Tibial nerve (tissue), 4 donors: ENCODE results near the gene TMEM132C. TPM values are rescaled to one million over a fixed set of nuclear protein-coding genes. Genes with fewer than 3 reads are reported as not detected.

Source experiments
- DNase-seq, 2 donors: peaks; one replicate each; pipeline ENCODE4 v3.0.0-alpha.2; 2019; ENCODE audit warnings: low spot score in 2 of 2
- H3K27ac ChIP-seq, 4 donors: fragments of 200-600 bp; sonication (generic) in 3 of 4; one replicate each; pipeline ENCODE4 v1.5.1; 2017 to 2019; ENCODE audit warnings: mild to moderate bottlenecking in 1 of 4
- H3K27me3 ChIP-seq, 2 donors: fragments of 200-600 bp; sonication (generic) in 1 of 2; one replicate each; pipeline versions ENCODE4 v1.5.1 to v1.6.0; 2017 to 2019
- H3K36me3 ChIP-seq, 3 donors: fragments of 200-600 bp; sonication (generic); one replicate each; pipeline ENCODE4 v1.5.1; 2018 to 2019
- H3K4me1 ChIP-seq, 4 donors: fragments of 200-600 bp; sonication (generic) in 3 of 4; one replicate each; pipeline ENCODE4 v1.5.1; 2017 to 2019
- H3K4me3 ChIP-seq, 4 donors: fragments of 200-600 bp; sonication (generic) in 3 of 4; one replicate each; pipeline ENCODE4 v1.5.1; 2017 to 2019; ENCODE audit warnings: mild to moderate bottlenecking in 1 of 4, moderate library complexity in 1 of 4
- H3K9me3 ChIP-seq, 4 donors: fragments of 200-600 bp; sonication (generic) in 3 of 4; one replicate each; pipeline ENCODE4 v1.5.1; 2017 to 2019
- CTCF ChIP-seq, 5 experiments: fragments of 200-600 bp in 3 of 5; fragments of 450-650 bp in 2 of 5; sonication (generic) in 3 of 5; IDR thresholded peaks; one replicate each; pipeline ENCODE4 v1.5.1; 2016 to 2019; ENCODE audit warnings: antibody characterized with exemption in 5 of 5, mild to moderate bottlenecking in 3 of 5, moderate library complexity in 2 of 5
- EP300 ChIP-seq, 2 donors: sonication (generic); formaldehyde crosslinking; IDR thresholded peaks; one replicate each; pipeline ENCODE4 v1.6.1; 2017; ENCODE audit warnings: antibody characterized with exemption in 2 of 2, mild to moderate bottlenecking in 1 of 2
- POLR2A ChIP-seq, 2 donors: fragments of 450-650 bp; IDR thresholded peaks; one replicate each; pipeline ENCODE4 v1.6.1; 2017; ENCODE audit warnings: antibody characterized with exemption in 2 of 2, mild to moderate bottlenecking in 2 of 2, moderate library complexity in 2 of 2
- WGBS, 2 donors: methylation state at CpG; one replicate each; pipeline ENCODE4 v1.1.5; 2018; 5-methylcytosine and 5-hydroxymethylcytosine counted together
- total RNA-seq, 4 donors: library from RNA; depleted of rRNA; stranded (reverse); fragments of >200 nt; gene quantifications; one replicate each; pipeline ENCODE4 v1.1.0, GENCODE V29; 2016

TMEM132C gene
- total RNA-seq, 4 donors from 2014 or later = 8.2 to 17.4 (median 12.4) TPM

DNA sequence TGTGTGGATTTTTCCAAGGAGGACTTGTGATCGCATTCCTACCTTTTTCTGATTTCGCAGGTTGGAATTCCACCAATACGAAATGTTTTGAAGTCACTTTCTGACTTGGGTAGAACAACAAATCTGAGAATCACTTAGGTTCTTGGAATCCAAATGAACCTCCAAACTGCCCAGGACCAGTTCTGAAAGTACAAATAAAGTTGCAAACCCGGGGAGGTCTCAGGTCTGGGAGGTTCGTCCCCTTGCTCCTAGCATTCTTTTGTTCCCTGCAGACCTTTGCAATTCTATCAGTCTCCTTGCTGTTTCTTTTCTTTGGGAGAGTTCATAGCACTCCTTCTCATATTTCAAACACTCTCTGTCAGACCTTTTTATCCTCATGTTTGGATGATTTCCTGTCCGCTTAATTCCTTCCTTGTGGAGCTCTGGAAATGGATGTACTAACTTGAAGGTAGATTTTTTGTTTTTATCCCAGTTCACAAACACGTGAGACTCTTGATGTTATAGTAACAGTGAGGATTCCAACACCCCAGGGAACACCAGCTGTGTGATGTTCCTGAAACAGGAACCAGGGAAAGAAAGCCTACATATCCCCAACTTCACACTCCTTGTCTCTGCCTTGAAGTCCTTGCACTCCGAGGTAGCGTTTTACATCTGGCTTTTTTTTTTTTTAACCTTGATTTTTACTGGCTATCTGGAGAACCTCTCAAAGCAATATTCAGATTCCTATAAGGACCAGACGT lies 70.6 kb downstream of the TMEM132C start:
- DNase-seq = no peak
- Histone ChIP-seq H3K9me3 (peaks cover 0 to 14% (median 0%) of the 10 kb centered on the region in 4 donors), H3K36me3 (no peaks in the 10 kb centered on the region), H3K27me3 (no peaks in the 10 kb centered on the region), H3K4me1 (peaks cover 0 to 24% (median 0%) of the 10 kb centered on the region in 4 donors), H3K27ac (no peak overlapping the region), H3K4me3 (no peak overlapping the region)
- WGBS, 2 donors = 12 to 18% methylated on average over 10 of the region's 10 CpGs
- no peak for TF ChIP-seq EP300 (IDR thresholded peaks at IDR 0.05)
- TF ChIP-seq POLR2A (IDR thresholded peaks at IDR 0.05) = no peak
- TF ChIP-seq CTCF (IDR thresholded peaks at IDR 0.05) = no peak

DNA sequence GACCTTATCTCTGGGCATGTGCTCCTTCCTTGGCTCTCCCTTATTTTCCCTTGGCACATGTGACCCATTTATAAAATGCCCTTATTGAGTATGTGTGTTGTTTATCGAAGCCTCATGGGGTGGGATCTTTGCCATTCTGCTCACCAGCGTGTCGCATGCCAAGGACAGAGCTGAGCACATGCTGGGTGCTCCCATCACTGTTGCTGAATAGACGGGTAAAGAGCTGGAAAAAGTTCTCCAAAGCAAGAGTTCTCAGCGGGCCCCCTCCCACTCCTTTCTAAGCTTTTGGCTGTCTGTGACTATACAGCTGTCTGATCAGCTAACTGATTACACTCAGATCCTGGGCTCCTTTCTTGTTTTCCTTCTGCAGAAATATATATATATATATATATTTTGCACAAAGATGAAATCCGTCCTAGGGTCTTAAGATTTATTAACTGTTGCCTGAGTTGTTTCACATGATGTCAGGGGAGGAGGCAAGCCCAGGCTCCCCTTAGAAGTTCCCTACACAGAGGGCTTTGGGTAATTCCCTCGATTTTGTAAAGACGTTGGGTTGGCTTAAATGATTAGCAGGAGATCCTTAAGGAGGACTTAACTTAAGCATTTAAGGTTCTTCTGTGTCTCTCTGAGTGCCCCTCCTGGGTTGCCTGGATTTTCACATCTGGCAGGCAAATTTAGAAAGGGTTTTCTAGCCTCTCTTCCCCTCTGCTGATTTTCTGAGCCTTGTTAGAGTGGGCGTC lies 71.6 kb downstream of the TMEM132C start:
- TF ChIP-seq CTCF (IDR thresholded peaks at IDR 0.05) = no peak
- TF ChIP-seq EP300 (IDR thresholded peaks at IDR 0.05) = no peak
- TF ChIP-seq POLR2A (IDR thresholded peaks at IDR 0.05) = no peak
- H3K27me3 ChIP-seq = no peaks in the 10 kb centered on the region
- 9 to 15% methylated on average over 9 of the region's 9 CpGs for WGBS, 2 donors
- H3K36me3 ChIP-seq = no peaks in the 10 kb centered on the region
- peaks cover 0 to 14% (median 0%) of the 10 kb centered on the region in 4 donors for H3K9me3 ChIP-seq
- peaks cover 0 to 24% (median 0%) of the 10 kb centered on the region in 4 donors for H3K4me1 ChIP-seq
- DNase-seq = no peak
- H3K4me3 ChIP-seq = no peak overlapping the region
- H3K27ac ChIP-seq = no peak overlapping the region

GRCh38 chr12:128339126-128339520 lies 72.2 kb downstream of the TMEM132C start:
- H3K4me1 ChIP-seq = peaks cover 0 to 24% (median 0%) of the 10 kb centered on the region in 4 donors
- DNase-seq = no peak
- no peaks in the 10 kb centered on the region for H3K27me3 ChIP-seq
- peaks cover 0 to 10% (median 0%) of the 10 kb centered on the region in 4 donors for H3K9me3 ChIP-seq
- H3K4me3 ChIP-seq = no peak overlapping the region
- TF ChIP-seq CTCF (IDR thresholded peaks at IDR 0.05) = no peak
- no peaks in the 10 kb centered on the region for H3K36me3 ChIP-seq
- WGBS, 2 donors = 2 to 10% methylated on average over 6 of the region's 6 CpGs
- H3K27ac ChIP-seq = no peak overlapping the region

GRCh38 chr12:128339631-128340030 lies 72.7 kb downstream of the TMEM132C start:
- Histone ChIP-seq H3K27me3 (no peaks in the 10 kb centered on the region), H3K36me3 (no peaks in the 10 kb centered on the region), H3K9me3 (peaks cover 0 to 5% (median 0%) of the 10 kb centered on the region in 4 donors), H3K4me3 (no peak overlapping the region), H3K27ac (no peak overlapping the region), H3K4me1 (peaks cover 0 to 24% (median 0%) of the 10 kb centered on the region in 4 donors)
- 25 to 31% methylated on average over 1 of the region's 1 CpG for WGBS, 2 donors
- no peak for DNase-seq
- TF ChIP-seq EP300 (IDR thresholded peaks at IDR 0.05) (no peak), CTCF (IDR thresholded peaks at IDR 0.05) (no peak), POLR2A (IDR thresholded peaks at IDR 0.05) (no peak)

- H3K27ac ChIP-seq = no peak overlapping the region
- H3K36me3 ChIP-seq = no peaks in the 10 kb centered on the region
- no peak overlapping the region for H3K4me3 ChIP-seq
- H3K27me3 ChIP-seq = no peaks in the 10 kb centered on the region
- peaks cover 0 to 28% (median 0%) of the 10 kb centered on the region in 4 donors for H3K9me3 ChIP-seq
- DNase-seq = no peak
- TF ChIP-seq CTCF (IDR thresholded peaks at IDR 0.05) = no peak
- no peaks in the 10 kb centered on the region for H3K4me1 ChIP-seq
- 17 to 19% methylated on average over 12 of the region's 12 CpGs for WGBS, 2 donors
Measured at GRCh38 chr12:128353301-128353700, 86.3 kb downstream of the TMEM132C start.
